ENCODE data around the gene ADGRV1. TPM values are rescaled to one million over a fixed set of nuclear protein-coding genes. Genes with fewer than 3 reads are reported as not detected.

Gene ADGRV1
- total and polyA plus RNA-seq, 9 of the 15 experiments (the other 6 are each of a cell fraction or from before 2014, with no cell fraction given), result 21.7 to 156 (median 58.2) TPM

- TF ChIP-seq AFF4 (CRISPR knock-in tag; IDR thresholded peaks at IDR 0.05) (peak; percentile 91), ATF3 (IDR thresholded peaks at IDR 0.05) (peak; percentile 87), ATF3 (CRISPR knock-in tag; conservative IDR thresholded peaks at IDR 0.05) (no peak), MCM2 (IDR thresholded peaks at IDR 0.05; ENCODE audit: low read depth) (no peak), ZBTB43 (CRISPR knock-in tag; IDR thresholded peaks at IDR 0.05) (no peak), BRD4 (IDR thresholded peaks at IDR 0.05) (no peak), KLF16 (IDR thresholded peaks at IDR 0.05) (no peak), MCM5 (IDR thresholded peaks at IDR 0.05; ENCODE audit: low read depth) (no peak), RCOR1 (IDR thresholded peaks at IDR 0.05; ENCODE audit: borderline replicate concordance in 1 of 2, low read depth in 2 of 2, low read length in 2 of 2) (no peak), ZNF830 (CRISPR knock-in tag; IDR thresholded peaks at IDR 0.05) (no peak), MAFK (IDR thresholded peaks at IDR 0.05; ENCODE audit: low read length) (no peak), IFI16 (CRISPR knock-in tag; IDR thresholded peaks at IDR 0.05) (no peak), MEF2D (tag; conservative IDR thresholded peaks at IDR 0.05; ENCODE audit: low read depth) (no peak; the same call in 1 of the 2 replicates), STAG1 (CRISPR knock-in tag; IDR thresholded peaks at IDR 0.05; ENCODE audit: borderline replicate concordance) (no peak), L3MBTL2 (IDR thresholded peaks at IDR 0.05) (0 out of 2 replicates have a peak, but pooled peaks have one; percentile 19), RBFOX2 (IDR thresholded peaks at IDR 0.05; ENCODE audit: low read depth, low read length) (peak; percentile 97), EP300 (IDR thresholded peaks at IDR 0.05; ENCODE audit: low read length) (no peak), ZC3H4 (CRISPR knock-in tag; IDR thresholded peaks at IDR 0.05; ENCODE audit: borderline replicate concordance) (no peak; the same call in 1 of the 2 replicates), ELF1 (tag; IDR thresholded peaks at IDR 0.05) (peak; percentile 51; the same call in 1 of the 2 replicates), NELFE (IDR thresholded peaks at IDR 0.05; ENCODE audit: insufficient read depth, insufficient read length) (no peak), ZC3H8 (IDR thresholded peaks at IDR 0.05) (no peak), RBM34 (IDR thresholded peaks at IDR 0.05; ENCODE audit: borderline replicate concordance, insufficient read depth, low read length) (no peak), WHSC1 (IDR thresholded peaks at IDR 0.05; ENCODE audit: low read length) (no peak), HNRNPL (IDR thresholded peaks at IDR 0.05; ENCODE audit: low read depth, low read length) (no peak), ZNF766 (CRISPR knock-in tag; conservative IDR thresholded peaks at IDR 0.05) (no peak), ZNF124 (CRISPR knock-in tag; IDR thresholded peaks at IDR 0.05) (no peak)
These were observed 29.2 kb upstream of the ADGRV1 start, which contains the start of gene LYSMD3 (continued) for GRCh38 chr5:90529194-90529938.

All from K562 (cell line).